Mesendoderm (in vitro differentiated cells): ENCODE measurements around the gene USP17L15. TPM values are rescaled to one million over a fixed set of nuclear protein-coding genes. Genes with fewer than 3 reads are reported as not detected.
"Not testable (repeated sequence)": the region's sequence is repeated elsewhere in the genome, so short reads cannot be mapped to it uniquely, and the experiment has no call there.

Experiments used
- DNase-seq: peaks from one replicate; pipeline ENCODE4 v3.0.0; 2013
- H2AK5ac ChIP-seq: 2 replicates; pipeline ENCODE4 v1.6.1; 2013; ENCODE audit warnings: low read length, inconsistent platforms
- H2BK120ac ChIP-seq: 2 replicates; pipeline ENCODE4 v1.6.1; 2013; ENCODE audit warnings: low read depth, mild to moderate bottlenecking, low read length, moderate library complexity, mixed read lengths
- H2BK15ac ChIP-seq: replicated peaks from 2 replicates; pipeline ENCODE4 v1.6.1; 2013; ENCODE audit warnings: low read depth, mild to moderate bottlenecking, moderate library complexity
- H2BK5ac ChIP-seq: 2 replicates; pipeline ENCODE4 v1.6.1; 2013; ENCODE audit warnings: low read length, inconsistent platforms
- H3K18ac ChIP-seq: 2 replicates; pipeline ENCODE4 v1.6.1; 2013; ENCODE audit warnings: mild to moderate bottlenecking, low read length, mixed read lengths
- H3K23ac ChIP-seq: one replicate; pipeline ENCODE4 v1.6.1; 2013; ENCODE audit warnings: low read length
- H3K27ac ChIP-seq: 2 replicates; pipeline ENCODE4 v1.5.1; 2013; ENCODE audit warnings: low read depth, mild to moderate bottlenecking, inconsistent platforms, low read length, moderate library complexity
- H3K27me3 ChIP-seq: 2 replicates; pipeline ENCODE4 v1.6.1; 2013; ENCODE audit warnings: low read length, control low read depth, mild to moderate bottlenecking, inconsistent platforms; ENCODE audit not compliant: insufficient read depth, poor library complexity
- H3K36me3 ChIP-seq: 2 replicates; pipeline ENCODE4 v1.6.1; 2013; ENCODE audit warnings: low read length, inconsistent platforms; ENCODE audit not compliant: control insufficient read depth, insufficient read depth
- H3K4ac ChIP-seq: one replicate; pipeline ENCODE4 v1.6.1; 2013; ENCODE audit warnings: low read depth, mild to moderate bottlenecking, low read length, moderate library complexity
- H3K4me1 ChIP-seq: 2 replicates; pipeline ENCODE4 v1.6.1; 2013; ENCODE audit warnings: low read depth, low read length, inconsistent platforms; ENCODE audit not compliant: control insufficient read depth
- H3K4me2 ChIP-seq: 2 replicates; pipeline ENCODE4 v1.6.1; 2013; ENCODE audit warnings: low read length
- H3K4me3 ChIP-seq: 2 replicates; pipeline ENCODE4 v1.5.1; 2013; ENCODE audit warnings: mild to moderate bottlenecking, low read length
- H3K56ac ChIP-seq: one replicate; pipeline ENCODE4 v1.6.1; 2013; ENCODE audit warnings: low read length
- H3K79me1 ChIP-seq: 2 replicates; pipeline ENCODE4 v1.6.1; 2013; ENCODE audit warnings: low read length, inconsistent platforms
- H3K79me2 ChIP-seq: 2 replicates; pipeline ENCODE4 v1.6.1; 2013; ENCODE audit warnings: mild to moderate bottlenecking, low read length; ENCODE audit not compliant: control insufficient read depth, insufficient read depth
- H3K9ac ChIP-seq: 2 replicates; pipeline ENCODE4 v1.6.1; 2013; ENCODE audit warnings: low read length, inconsistent platforms
- H4K5ac ChIP-seq: one replicate; pipeline ENCODE4 v1.6.1; 2013; ENCODE audit warnings: low read length
- H4K8ac ChIP-seq: one replicate; pipeline ENCODE4 v1.6.1; 2013; ENCODE audit warnings: low read depth, mild to moderate bottlenecking, control low read depth, low read length, moderate library complexity
- WGBS: extraction: QIAGEN DNeasy Blood & Tissue Kit; methylation state at CpG from one replicate; pipeline ENCODE4 v1.1.7; 2013; ENCODE audit warnings: low lambda C conversion rate, missing lambda C conversion rate; ENCODE audit not compliant: insufficient coverage; ENCODE audit errors: extremely low coverage; 5-methylcytosine and 5-hydroxymethylcytosine counted together
- polyA plus RNA-seq, 2 experiments: library from polyadenylated mRNA; stranded (reverse); fragments of 200-250 nt; gene quantifications; one replicate each; pipeline ENCODE4 v1.2.3, GENCODE V29; 2013

USP17L15 gene
- polyA plus RNA-seq (2013, experiment 1 of 2) = not detected
- not detected for polyA plus RNA-seq (2013, experiment 2 of 2)

- H3K4me3 ChIP-seq, H3K4ac ChIP-seq, H3K23ac ChIP-seq, H2AK5ac ChIP-seq, H2BK120ac ChIP-seq, DNase-seq, H2BK5ac ChIP-seq, H4K5ac ChIP-seq, H3K36me3 ChIP-seq, H3K4me1 ChIP-seq, H3K27me3 ChIP-seq, H3K18ac ChIP-seq, H3K56ac ChIP-seq, H3K4me2 ChIP-seq, H2BK15ac ChIP-seq, H3K79me2 ChIP-seq, H3K9ac ChIP-seq, H3K79me1 ChIP-seq, H3K27ac ChIP-seq, H4K8ac ChIP-seq: not testable (repeated sequence)
- no CpG with 5 or more reads among the region's 15 CpGs for WGBS
These were observed at the start of gene USP17L15 for GRCh38 chr4:9234085-9234484. TSS of gene USP17L15 (plus strand) at chr4:9234385. CDS start at chr4:9234385, 0 bp downstream.

GRCh38 chr4:9210357-9210756 lies 23.8 kb upstream of the USP17L15 start, which contains the start of gene USP17L10:
TSS of gene USP17L10 (plus strand) at chr4:9210657. CDS start at chr4:9210657, 0 bp downstream.
- H2BK15ac ChIP-seq, H3K4me1 ChIP-seq, H3K23ac ChIP-seq, H3K27ac ChIP-seq, H3K9ac ChIP-seq, H3K27me3 ChIP-seq, H3K79me1 ChIP-seq, H3K4ac ChIP-seq, H3K4me3 ChIP-seq, H3K56ac ChIP-seq, H2BK5ac ChIP-seq, H3K4me2 ChIP-seq, H3K18ac ChIP-seq, H4K5ac ChIP-seq, H2BK120ac ChIP-seq, H3K36me3 ChIP-seq, H3K79me2 ChIP-seq, DNase-seq, H4K8ac ChIP-seq, H2AK5ac ChIP-seq: not testable (repeated sequence)
- WGBS = no CpG with 5 or more reads among the region's 13 CpGs

GRCh38 chr4:9214701-9215100 lies 19.5 kb upstream of the USP17L15 start:
- H3K9ac ChIP-seq, H3K4me2 ChIP-seq, H3K18ac ChIP-seq, H2AK5ac ChIP-seq, H4K5ac ChIP-seq, H3K79me2 ChIP-seq, H3K56ac ChIP-seq, H2BK120ac ChIP-seq, H3K4me3 ChIP-seq, H4K8ac ChIP-seq, DNase-seq, H2BK5ac ChIP-seq, H3K4ac ChIP-seq, H3K27ac ChIP-seq, H3K36me3 ChIP-seq, H3K23ac ChIP-seq, H2BK15ac ChIP-seq, H3K27me3 ChIP-seq, H3K79me1 ChIP-seq, H3K4me1 ChIP-seq: not testable (repeated sequence)
- no CpG with 5 or more reads among the region's 14 CpGs for WGBS

- H3K79me1 ChIP-seq, H3K27ac ChIP-seq, H3K4me1 ChIP-seq, H3K4ac ChIP-seq, H3K36me3 ChIP-seq, H3K9ac ChIP-seq, H2BK120ac ChIP-seq, H4K5ac ChIP-seq, H3K4me2 ChIP-seq, H2AK5ac ChIP-seq, H3K4me3 ChIP-seq, H3K23ac ChIP-seq, H3K27me3 ChIP-seq, H3K18ac ChIP-seq, H3K56ac ChIP-seq, H2BK15ac ChIP-seq, H2BK5ac ChIP-seq, H4K8ac ChIP-seq, DNase-seq, H3K79me2 ChIP-seq: not testable (repeated sequence)
- no CpG with 5 or more reads among the region's 14 CpGs for WGBS
These were observed 19.1 kb upstream of the USP17L15 start, which contains the start of gene USP17L11 for GRCh38 chr4:9215105-9215504. TSS of gene USP17L11 (plus strand) at chr4:9215405. CDS start at chr4:9215405, 0 bp downstream.

GRCh38 chr4:9219852-9220251 lies 14.3 kb upstream of the USP17L15 start, which contains the start of gene USP17L12:
TSS of gene USP17L12 (plus strand) at chr4:9220152. CDS start at chr4:9220152, 0 bp downstream.
- H4K5ac ChIP-seq, H3K4ac ChIP-seq, H2BK120ac ChIP-seq, H3K4me3 ChIP-seq, H4K8ac ChIP-seq, H3K27ac ChIP-seq, H2BK5ac ChIP-seq, H3K4me1 ChIP-seq, H3K4me2 ChIP-seq, H3K36me3 ChIP-seq, H3K56ac ChIP-seq, H3K23ac ChIP-seq, H2BK15ac ChIP-seq, H3K9ac ChIP-seq, H3K27me3 ChIP-seq, DNase-seq, H3K79me2 ChIP-seq, H3K18ac ChIP-seq, H3K79me1 ChIP-seq, H2AK5ac ChIP-seq: not testable (repeated sequence)
- no CpG with 5 or more reads among the region's 13 CpGs for WGBS

GRCh38 chr4:9224596-9224995 lies 9.6 kb upstream of the USP17L15 start, which contains the start of gene USP17L13:
TSS of gene USP17L13 (plus strand) at chr4:9224896. CDS start at chr4:9224896, 0 bp downstream.
- no CpG with 5 or more reads among the region's 14 CpGs for WGBS
- not testable (repeated sequence) for H3K79me2 ChIP-seq, H2AK5ac ChIP-seq

More at GRCh38 chr4:9224596-9224995, 9.6 kb upstream of the USP17L15 start, which contains the start of gene USP17L13:
- H2BK5ac ChIP-seq, H4K5ac ChIP-seq, H2BK120ac ChIP-seq, H3K23ac ChIP-seq, H3K36me3 ChIP-seq, H3K4me2 ChIP-seq, H3K18ac ChIP-seq, H3K27ac ChIP-seq, H2BK15ac ChIP-seq, H3K4me3 ChIP-seq, H3K4me1 ChIP-seq, H4K8ac ChIP-seq, H3K9ac ChIP-seq, H3K4ac ChIP-seq, H3K56ac ChIP-seq, H3K79me1 ChIP-seq, H3K27me3 ChIP-seq, DNase-seq: not testable (repeated sequence)
